GM18519 (cell line): Measurements from ENCODE around the gene KIAA1549.

Experiments used
- ATAC-seq: cut with Tn5 transposase; IDR thresholded peaks from one replicate; pipeline ENCODE4 v1.9.1; 2021; ENCODE audit warnings: mild to moderate bottlenecking, moderate library complexity; ENCODE audit not compliant: unreplicated experiment, low FRiP score

Gene KIAA1549

DNA sequence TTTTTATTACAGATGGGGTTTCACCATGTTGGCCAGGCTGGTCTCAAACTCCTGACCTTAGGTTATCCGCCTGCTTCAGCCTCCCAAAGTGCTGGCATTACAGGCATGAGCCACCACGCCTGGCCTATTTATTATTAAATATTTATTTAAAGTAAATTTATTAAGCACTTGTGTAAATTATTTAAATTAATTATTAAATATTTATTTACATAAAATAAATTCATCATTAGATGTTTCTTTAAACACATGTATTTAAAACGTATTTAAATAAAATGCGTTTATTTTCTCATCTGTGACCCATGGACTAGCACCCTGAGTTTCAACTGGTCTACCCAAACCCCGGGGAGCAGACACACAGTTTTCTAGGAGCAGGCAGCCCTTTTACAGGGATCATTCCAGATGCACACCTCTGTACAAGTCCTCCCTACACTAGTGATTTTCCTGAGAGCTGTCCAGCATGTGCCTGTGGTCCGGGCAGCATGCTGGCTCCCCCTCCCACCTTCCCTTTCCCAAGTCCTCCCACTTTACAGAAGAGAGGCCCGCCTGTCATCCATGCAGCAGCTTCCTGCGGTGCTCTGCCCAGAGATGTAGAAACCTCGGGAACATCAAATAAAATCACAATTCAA is 94.0 kb downstream of the KIAA1549 start:
- ATAC-seq = no peak

DNA sequence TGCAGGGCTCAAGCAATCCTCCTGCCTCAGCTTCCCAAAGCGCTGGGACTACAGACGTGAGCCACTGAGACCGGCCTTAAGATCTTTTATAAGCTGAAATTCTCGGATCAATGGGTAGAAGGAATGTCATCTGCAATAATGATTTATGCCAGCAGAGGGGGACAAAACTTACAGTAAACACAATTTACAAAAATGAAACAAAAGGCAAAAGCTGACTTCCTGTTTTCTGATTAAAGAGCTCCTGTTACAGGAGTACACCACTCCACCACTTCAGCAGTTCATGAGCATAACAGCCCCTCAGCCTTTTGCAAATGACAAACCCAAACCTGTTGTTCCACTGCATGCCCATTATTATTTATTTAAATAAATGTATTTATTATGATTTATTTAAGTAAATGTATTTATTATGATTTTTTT is 94.7 kb downstream of the KIAA1549 start:
- ATAC-seq = peak; percentile 94

DNA sequence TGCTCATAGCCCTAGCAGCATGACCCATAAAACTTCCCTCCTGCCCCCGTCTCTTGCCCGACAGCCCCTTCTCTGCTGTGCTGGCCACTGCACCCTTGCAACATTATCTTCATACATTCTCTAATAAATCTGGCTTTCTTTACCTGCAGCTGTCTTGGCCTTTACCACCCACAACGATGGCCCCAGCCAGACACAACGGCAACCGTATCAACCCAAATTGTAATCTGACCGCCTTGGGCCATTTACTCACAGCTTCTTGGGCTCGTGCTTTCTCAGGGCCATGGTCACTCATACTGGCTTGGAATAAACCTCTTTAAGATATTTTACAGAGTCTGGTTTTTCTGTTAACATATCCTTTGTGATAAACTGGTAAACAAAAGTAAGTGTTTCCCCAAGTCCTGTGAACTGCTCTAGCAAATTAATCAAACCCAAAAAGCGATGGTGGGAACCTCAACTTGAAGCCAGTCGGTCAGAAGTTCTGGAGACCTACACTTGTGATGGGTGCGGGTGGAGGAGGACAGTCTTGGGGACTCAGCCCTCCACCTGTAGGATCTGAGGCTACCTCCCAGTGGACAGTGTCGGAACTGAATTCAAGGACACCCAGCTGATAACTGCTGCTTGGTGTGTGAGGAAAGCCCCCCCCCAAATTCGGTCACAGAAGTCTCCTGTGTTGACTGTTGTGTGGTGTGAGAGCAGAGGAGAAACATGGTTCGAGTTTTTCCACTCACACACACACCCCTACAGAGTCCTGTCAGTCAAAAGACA is 95.6 kb downstream of the KIAA1549 start:
- no peak for ATAC-seq

DNA sequence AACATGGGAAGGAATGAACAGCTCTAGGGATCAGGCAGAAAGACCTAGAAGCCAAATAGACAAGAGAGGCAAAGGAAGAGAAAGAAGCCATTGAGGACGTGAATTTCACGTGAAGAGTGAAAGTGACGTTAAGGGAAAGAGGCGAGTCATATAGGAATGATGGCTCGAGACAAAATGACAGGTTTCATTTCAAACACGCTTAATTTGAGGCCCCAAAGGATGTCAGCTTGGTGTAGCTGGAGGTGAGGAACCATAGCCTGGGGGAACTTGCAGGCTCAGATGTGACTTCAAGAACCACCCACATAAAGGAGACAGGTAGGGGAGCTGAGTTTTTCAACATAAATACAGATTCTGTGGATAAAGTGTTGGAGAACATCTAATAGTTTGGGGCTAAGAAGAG is 98.9 kb downstream of the KIAA1549 start:
- no peak for ATAC-seq

DNA sequence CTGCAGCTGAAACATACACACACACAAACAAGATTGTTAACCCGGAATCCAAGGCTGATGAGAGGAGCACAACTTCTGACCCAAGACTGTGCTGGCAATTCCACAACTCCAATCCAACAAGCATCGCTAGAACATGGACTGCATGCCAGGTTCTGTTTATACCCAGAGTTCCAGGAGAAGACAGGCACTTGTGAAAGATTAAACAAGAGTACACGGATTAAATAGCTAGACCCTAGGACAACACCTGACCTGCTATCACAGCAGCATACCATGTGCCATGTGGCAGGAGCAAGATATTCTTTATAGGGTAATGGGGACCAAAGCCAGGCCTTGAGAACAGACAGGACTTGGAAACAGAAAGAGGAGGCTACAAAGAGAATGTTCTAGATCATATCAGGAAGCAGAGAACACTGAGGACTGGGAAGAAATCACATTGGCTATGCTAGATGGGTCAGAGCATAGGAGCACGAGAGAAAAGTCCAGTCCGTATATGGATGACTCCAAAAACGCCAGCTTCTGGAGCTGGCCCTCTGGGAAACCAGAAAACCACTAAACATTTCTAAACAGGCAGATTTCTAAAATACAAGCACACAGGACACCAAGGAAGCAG is 99.5 kb downstream of the KIAA1549 start:
- ATAC-seq = no peak

DNA sequence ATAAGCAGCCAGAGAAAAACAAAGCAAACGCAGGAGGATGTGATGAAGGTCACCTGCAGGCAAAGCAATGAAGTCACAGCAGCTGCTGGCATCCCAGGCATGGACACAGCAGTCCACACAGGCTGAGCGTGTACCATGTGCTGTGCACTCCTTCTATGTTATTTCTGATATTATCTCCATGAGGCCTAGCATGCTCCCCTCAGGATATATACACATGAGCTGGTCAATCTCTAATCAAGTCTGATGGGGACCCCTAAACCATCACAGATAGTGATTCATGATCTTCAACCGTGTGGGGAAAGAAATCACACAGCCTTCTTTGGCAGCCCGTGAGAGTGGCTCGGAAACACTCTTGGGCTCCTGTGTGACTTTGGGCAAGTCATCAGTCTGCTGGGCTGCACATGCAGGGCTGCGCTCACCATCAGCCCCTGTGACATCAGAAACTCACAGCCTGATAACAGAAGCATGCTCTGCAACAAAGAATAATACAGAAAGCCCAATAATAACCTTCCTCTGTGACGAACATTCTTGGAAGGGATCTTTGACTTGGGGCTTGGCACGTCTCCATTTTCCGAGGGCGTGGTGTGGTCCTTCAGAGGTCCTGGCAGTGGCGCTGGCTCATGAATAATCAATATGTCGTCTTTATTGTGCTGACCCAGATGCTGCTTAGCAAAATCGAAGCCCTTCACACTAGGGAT is 100.2 kb downstream of the KIAA1549 start:
- ATAC-seq = no peak

DNA sequence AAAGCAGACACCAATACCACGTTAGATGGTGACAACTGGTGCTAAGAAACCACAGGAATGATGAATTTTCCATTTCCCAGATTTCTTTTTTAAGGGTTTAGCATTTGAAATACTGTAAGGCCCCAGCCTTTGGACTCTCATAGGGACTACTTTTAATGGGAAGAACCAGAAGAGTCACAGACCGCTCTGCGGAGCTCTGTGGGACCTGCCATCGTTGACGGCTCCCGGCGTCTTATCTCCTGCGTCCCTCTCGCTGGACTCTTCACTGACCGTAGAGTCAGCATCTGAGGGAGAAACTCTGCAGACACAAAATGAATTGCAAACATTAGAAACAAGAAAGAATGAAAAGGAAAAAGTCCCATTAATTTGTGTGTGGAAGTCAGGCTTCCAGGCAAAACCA is 101.8 kb downstream of the KIAA1549 start:
- no peak for ATAC-seq

DNA sequence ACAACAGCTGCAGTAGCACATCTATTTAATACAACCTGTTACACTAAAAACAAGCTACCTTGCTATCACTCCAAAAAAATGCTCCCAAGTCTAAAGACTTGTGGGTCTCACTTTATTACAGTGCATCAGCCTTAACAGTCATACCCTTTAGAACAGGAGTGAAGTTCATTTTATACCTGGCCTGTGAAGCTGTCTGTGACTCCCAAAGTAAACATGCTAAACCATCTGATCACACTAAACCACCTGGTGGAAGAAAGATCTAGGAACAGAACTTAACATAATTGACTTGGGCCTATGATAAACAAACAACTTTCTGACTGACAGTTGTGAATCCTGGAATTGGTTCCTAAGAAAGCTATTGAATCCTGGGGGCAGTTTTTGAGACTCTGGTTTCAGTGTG is 102.3 kb downstream of the KIAA1549 start:
- no peak for ATAC-seq

DNA sequence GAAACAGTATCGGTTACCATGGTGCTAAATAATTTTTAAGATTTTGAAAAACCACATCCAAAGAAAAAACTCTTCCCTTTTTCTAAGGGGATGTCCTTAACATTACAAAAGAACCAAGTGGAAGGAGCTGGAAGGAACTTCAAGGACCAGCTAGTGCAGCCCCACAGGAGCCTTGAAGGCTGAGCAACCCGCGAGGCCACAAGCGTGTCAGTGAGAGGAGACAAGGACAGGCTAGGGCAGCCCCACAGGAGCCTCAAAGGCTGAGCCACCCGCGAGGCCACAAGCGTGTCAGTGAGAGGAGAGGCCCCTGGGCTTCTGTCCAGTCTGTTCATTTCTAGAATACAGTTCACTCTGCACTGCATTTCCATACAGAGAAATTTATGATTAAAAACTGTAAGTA is 103.1 kb downstream of the KIAA1549 start:
- ATAC-seq = no peak

DNA sequence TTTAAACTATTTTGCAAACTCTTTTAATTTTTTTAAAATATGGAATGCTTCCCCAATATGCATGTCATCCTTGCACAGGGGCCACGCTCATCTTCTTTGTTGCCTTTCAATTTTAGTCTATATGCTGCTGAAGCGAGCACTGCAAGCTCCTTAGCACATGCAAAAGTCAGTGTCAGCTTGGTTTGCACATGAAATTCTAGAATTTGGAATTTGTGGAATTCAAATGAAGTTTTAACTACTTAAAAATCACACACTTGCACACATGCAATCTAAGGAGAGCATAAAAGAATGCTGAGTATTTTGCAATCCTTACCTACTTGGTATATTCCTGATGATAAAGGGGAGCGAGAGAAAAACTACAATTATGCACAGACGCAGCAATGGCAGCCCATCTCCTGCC is 104.9 kb downstream of the KIAA1549 start:
- no peak for ATAC-seq

DNA sequence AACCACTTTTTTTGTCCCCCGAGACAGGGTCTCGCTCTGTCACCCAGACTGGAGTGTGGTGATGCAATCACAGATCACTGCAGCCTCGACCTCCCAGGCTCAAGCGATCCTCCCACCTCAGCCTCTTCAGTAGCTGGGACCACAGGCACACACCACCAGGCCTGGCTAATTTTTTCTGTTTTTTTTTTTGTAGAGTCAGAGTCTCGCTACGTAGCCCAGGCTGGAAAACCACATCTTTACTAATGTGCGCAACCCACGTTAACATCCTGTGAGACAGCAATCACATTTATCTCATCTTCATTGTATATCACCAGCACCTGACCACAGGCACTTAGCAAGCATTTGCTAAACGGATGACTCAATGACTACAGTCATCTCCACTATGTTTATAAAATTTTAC is 105.4 kb downstream of the KIAA1549 start:
- ATAC-seq = no peak

DNA sequence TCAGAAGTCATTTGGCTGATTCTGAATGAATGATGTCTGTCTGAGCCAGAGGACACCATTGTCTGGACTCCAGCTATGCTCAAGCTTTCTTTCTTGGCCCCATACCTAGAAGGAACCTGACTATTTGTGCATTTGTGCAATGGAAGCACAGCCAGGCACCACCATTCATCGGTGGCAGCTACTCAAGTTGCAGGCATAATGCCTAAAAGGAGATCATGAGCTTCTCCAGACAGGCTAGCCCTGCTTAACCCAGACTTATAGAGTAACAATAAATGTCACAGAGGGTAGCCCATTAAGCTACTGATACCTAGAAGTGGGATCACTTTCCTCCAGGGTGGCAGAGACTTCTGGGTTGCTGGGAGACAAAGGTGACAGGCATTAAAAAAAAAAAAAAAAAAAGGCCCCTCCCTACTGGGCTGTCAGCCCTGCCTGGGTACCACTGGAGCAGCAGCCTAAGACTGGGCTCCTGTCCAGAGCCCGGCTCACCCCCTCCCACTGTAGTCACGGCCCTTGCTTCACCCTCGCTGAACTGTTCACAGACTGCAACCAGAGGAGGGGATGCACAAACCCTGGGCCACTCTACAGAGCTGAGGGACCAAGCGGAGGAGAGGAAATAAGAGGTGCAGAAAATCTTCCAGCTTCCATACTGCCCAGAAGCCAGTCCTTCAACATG is 107.8 kb downstream of the KIAA1549 start:
- ATAC-seq = no peak

DNA sequence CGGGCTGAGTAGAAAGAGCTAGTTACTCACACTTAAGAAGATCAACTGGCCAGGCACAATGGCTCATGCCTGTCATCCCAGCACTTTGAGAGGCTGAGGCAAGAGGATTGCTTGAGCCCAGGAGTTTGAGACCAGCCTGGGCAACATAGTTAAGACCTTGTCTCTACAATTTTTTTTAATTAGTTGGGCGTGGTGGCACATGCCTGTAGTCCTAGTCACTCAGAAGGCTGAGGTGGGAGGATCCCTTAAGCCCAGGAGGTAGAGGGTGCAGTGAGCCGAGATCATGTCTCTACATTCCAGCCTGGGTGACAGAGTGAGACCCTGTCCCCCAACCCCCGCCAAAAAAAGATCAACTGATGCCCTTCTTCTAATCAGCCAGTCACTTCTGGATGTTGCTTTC is 108.6 kb downstream of the KIAA1549 start:
- no peak for ATAC-seq

DNA sequence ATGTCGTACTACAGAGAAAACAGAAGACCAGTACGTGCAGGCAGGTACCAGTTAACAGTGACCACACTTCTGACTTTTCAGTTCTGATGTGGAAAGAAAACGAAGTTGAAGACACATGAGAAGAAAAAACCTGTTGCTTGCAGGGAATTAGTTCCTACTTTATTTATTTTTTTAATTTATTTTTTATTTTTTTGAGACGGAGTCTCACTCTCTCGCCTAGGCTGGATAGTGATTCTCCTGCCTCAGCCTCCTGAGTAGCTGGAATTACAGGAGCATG is 109.4 kb downstream of the KIAA1549 start:
- no peak for ATAC-seq

DNA sequence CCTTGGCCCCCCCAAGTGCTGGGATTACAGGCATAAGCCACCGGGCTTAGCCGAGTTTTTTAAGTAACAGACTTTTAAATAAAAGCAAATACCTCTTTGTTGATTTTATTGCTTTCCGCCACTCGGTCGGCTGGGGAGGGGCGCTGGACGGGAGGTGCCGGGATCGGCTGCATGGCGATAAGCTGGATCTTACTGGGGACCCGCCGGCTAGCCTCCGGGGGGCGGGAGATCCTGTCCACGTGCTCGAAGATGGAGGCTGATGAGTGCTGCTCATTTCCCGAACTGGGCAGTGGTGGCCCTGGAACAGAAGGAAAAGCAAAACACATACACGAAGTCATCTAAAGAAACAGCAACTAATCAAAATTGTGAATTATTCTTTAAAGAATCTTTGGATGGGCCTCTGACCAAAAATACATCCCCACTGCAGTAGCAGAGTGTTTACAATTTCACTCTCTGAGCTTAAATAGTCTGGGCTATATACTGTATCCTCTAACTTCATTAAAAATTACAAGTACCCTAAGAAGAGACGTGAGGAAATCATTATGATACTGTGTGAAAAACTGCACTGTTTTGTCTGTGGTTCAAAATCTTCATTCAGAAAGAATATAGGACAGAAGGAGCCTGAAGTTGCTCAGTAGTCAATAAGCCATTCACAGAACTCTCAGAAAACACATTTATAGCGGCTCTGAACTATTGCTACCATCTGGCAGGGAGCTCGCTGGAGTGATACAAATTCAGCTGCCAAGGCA is 110.0 kb downstream of the KIAA1549 start:
- no peak for ATAC-seq

DNA sequence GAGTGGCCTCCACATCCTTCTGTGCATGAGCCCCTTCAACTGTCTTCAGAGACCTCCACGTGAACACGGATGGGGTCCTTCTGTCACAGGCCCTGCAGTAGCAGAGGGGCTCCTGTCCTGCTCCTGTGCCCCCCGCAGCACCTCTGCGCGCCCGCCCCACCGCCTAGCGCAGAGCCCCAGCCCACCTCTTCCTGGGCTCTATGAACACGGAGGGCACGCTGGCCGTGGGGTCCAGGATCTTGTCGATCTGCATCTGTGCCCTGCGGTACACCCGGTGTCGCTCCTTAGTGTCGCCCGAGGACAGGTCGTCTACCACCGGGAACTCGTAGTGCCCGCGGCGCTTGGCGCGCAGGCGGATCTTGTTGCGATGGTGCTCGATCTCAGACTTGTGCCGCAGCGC is 111.8 kb downstream of the KIAA1549 start:
- no peak for ATAC-seq

DNA sequence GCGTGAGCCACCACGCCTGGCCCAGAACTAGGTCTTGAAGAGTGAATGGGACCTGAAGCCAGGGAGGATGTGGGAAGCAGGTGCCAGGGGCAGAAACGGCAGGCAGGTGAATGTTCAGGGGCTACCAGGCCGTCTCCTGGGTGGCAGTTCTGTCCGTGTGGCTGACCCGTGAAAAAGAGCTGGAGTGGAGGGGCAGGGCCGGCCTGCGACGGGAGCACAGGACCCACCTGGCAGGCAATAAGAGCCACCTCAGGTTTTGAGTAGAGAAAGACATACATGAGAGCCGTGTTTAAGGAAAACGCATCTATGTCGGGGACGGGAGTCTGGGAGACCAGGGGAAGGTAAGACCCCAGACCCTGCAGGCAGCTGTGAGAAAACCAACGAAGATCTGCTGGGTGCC is 112.5 kb downstream of the KIAA1549 start:
- ATAC-seq = no peak

DNA sequence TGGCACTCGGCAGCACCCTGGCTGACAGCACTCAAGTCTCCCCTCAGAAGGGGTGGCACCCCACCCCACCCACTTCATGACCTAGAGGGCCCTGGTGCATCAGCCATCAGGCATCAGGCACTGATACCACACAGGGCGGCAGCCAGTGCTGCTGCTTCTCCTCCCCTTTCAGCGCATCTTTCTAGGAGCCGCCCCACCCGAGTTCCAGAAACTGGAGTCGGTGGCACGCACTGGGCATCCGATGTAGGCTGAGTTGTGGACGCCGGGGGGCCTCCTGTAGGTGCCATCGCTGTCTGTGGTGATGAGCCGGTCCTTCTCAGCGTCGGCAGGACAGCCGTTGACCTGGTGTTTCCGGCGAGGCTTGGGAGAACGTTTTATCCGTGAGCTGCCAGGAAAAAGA is 113.4 kb downstream of the KIAA1549 start:
- ATAC-seq = no peak

DNA sequence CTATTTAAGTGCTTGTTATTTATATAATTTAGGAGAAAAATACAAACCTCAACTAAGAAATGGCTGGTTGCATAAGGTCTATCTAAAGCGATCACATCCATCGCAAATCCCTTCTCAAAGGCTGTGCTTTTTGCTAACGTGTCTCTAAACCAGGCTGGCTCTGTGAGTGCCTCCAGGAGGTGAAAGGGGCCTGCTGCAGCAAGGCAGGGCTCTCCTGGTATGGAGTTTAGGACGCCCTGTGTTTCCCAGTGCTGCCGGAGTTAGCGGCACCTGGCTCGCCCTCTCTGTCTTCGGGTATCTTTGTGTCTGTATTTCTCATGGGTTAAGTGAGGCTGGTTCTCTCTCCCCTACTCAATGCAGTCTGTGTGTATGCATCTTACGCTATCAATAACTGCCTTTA is 114.8 kb downstream of the KIAA1549 start:
- no peak for ATAC-seq

DNA sequence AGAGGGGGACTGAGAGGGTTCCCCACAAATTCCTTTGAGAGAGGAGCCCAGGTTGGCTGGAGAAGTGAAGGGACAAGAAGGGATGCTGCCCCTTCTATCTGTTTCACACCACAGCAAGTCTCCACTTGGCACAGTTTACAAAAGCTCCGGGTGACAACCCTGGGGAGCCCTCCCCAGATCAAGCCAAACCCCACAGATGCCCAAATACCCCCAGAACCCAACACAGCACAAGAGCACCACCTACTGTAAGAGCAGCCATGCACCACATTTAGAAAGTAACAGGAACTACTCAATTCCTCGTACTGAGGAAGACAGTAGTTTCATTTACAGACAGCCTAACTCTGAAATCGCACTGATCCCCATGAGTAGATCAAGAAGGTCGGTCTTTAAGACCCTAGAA is 115.3 kb downstream of the KIAA1549 start:
- no peak for ATAC-seq
